H1 (cell line): Measurements from ENCODE around the gene CMTM2. TPM values are rescaled to one million over a fixed set of nuclear protein-coding genes. Genes with fewer than 3 reads are reported as not detected.

ENCODE experiments used
- CREB1 ChIP-seq: IDR thresholded peaks from 2 replicates; pipeline ENCODE4 v1.6.1; 2012; ENCODE audit warnings: inconsistent platforms
- polyA plus RNA-seq, 7 experiments: library from polyadenylated mRNA; depleted of rRNA in 3 of 7; stranded (reverse) in 5 of 7; unstranded in 2 of 7; fragments of >200 nt in 5 of 7; fragments of 200-250 nt in 2 of 7; gene quantifications; 1 replicate in 5 of 7; 2 replicates in 1 of 7; 4 replicates in 1 of 7; pipeline versions ENCODE4 v1.2.1 to v1.2.3, GENCODE V29; 2011 to 2013; ENCODE audit warnings: missing spikeins in 2 of 7, mixed read lengths in 2 of 7
- total RNA-seq: library from RNA; stranded (reverse); fragmentation: NEBNext Ultra II Directional; extraction: Animal tissue kit (Norgen Biotek cat#: 25700); gene quantifications from 2 replicates; pipeline ENCODE4 v1.2.1, GENCODE V29; 2021

The CMTM2 gene
- total and polyA plus RNA-seq, 2 of the 8 experiments (the other 6 are each of a cell fraction or from before 2014, with no cell fraction given) = not detected

- TF ChIP-seq CREB1 = no peak
- TF ChIP-seq, all 59 proteins: peak for 0
Observed at GRCh38 chr16:66616169-66616568, 36.9 kb downstream of the CMTM2 start (continued).
